GM18508 (cell line): ENCODE measurements around the gene ENO1.
A peak's percentile ranks its signal among the peaks of the same experiment; 100 is the strongest.
"Not testable (repeated sequence)": the region's sequence is repeated elsewhere in the genome, so short reads cannot be mapped to it uniquely, and the experiment has no call there.

Source experiments
- ATAC-seq: cut with Tn5 transposase; IDR thresholded peaks from one replicate; pipeline ENCODE4 v1.9.1; 2021; ENCODE audit warnings: moderate number of reproducible peaks; ENCODE audit not compliant: insufficient read depth, unreplicated experiment

ENO1 gene

GRCh38 chr1:8897505-8897904 lies 19.0 kb upstream of the ENO1 start:
- not testable (repeated sequence) for ATAC-seq

- not testable (repeated sequence) for ATAC-seq
Measured at GRCh38 chr1:8896775-8897174, 18.3 kb upstream of the ENO1 start.

- no peak for ATAC-seq
Measured at GRCh38 chr1:8892026-8892425, 13.5 kb upstream of the ENO1 start.

- ATAC-seq = no peak
Measured at GRCh38 chr1:8891401-8891800, 12.9 kb upstream of the ENO1 start.

- ATAC-seq = no peak
Measured at GRCh38 chr1:8889925-8890785, 11.7 kb upstream of the ENO1 start.

GRCh38 chr1:8889103-8889846 lies 10.8 kb upstream of the ENO1 start:
- no peak for ATAC-seq

- ATAC-seq = no peak
Measured at GRCh38 chr1:8886589-8886988, 8.1 kb upstream of the ENO1 start.

- ATAC-seq = not testable (repeated sequence)
Measured at GRCh38 chr1:8886031-8886524, 7.6 kb upstream of the ENO1 start.

GRCh38 chr1:8884105-8884504 lies 5.6 kb upstream of the ENO1 start:
- ATAC-seq = not testable (repeated sequence)

- no peak for ATAC-seq
Measured at GRCh38 chr1:8883491-8883890, 5.0 kb upstream of the ENO1 start.

GRCh38 chr1:8879922-8880676 lies 1.6 kb upstream of the ENO1 start:
- ATAC-seq = no peak

- no peak for ATAC-seq
Measured at GRCh38 chr1:8879464-8879921, 1.0 kb upstream of the ENO1 start.

GRCh38 chr1:8878698-8879463 lies 395 bp upstream of the ENO1 start:
- ATAC-seq = peak; percentile 69

GRCh38 chr1:8876087-8876486 lies 2.4 kb downstream of the ENO1 start:
- no peak for ATAC-seq

GRCh38 chr1:8875216-8875861 lies 3.1 kb downstream of the ENO1 start:
- no peak for ATAC-seq

- no peak for ATAC-seq
Measured at GRCh38 chr1:8874230-8875201, 4.0 kb downstream of the ENO1 start.

- ATAC-seq = no peak
Measured at GRCh38 chr1:8873506-8874229, 4.8 kb downstream of the ENO1 start.

- no peak for ATAC-seq
Measured at GRCh38 chr1:8873001-8873400, 5.5 kb downstream of the ENO1 start.
